T-helper 17 cell (primary cell): Measurements from ENCODE around the gene BAIAP3. TPM values are rescaled to one million over a fixed set of nuclear protein-coding genes. Genes with fewer than 3 reads are reported as not detected.

Source experiments
- total RNA-seq, 4 donors: library from RNA in 2 of 4; stranded (reverse) in 2 of 4; gene quantifications; one replicate each; pipeline ENCODE4 v1.2.3 and lab custom pipeline; 2022 to 2026

Gene BAIAP3
- total RNA-seq, 2 donors from 2014 or later, result 11.8 to 20.0 TPM

Other genes with a start within 250 kb of the BAIAP3 start
- not detected for gene C1QTNF8, start 237.4 kb upstream of the BAIAP3 start, total RNA-seq
- 1 to 10 TPM; 8.6 to 9.5 TPM for gene CACNA1H, start 180.5 kb upstream of the BAIAP3 start, total RNA-seq
- gene TPSG1, start 108.4 kb upstream of the BAIAP3 start, total RNA-seq, result not detected
- gene TPSB2, start 103.5 kb upstream of the BAIAP3 start, total RNA-seq, result not detected
- not detected for gene TPSAB1, start 92.9 kb upstream of the BAIAP3 start, total RNA-seq
- gene TPSD1, start 77.6 kb upstream of the BAIAP3 start, total RNA-seq, result not detected
- 100 to 1,000 TPM; 233 to 249 TPM for gene UBE2I, start 24.0 kb upstream of the BAIAP3 start, total RNA-seq
- gene TSR3, start 18.2 kb downstream of the BAIAP3 start, total RNA-seq, result 10 to 100 TPM; 24.4 to 27.7 TPM
- 10 to 100 TPM; 39.2 to 48.0 TPM for gene GNPTG, start 18.3 kb downstream of the BAIAP3 start, total RNA-seq
- gene UNKL, start 81.1 kb downstream of the BAIAP3 start, total RNA-seq, result 10 to 100 TPM; 63.0 to 64.8 TPM
- gene UQCC4, start 87.1 kb downstream of the BAIAP3 start, total RNA-seq, result 1 to 10 TPM; 7.0 to 8.8 TPM
- not detected for gene PERCC1, start 97.4 kb downstream of the BAIAP3 start, total RNA-seq
- gene CCDC154, start 110.9 kb downstream of the BAIAP3 start, total RNA-seq, result 1 to 10 TPM; 1.3 to 3.6 TPM
- gene CLCN7, start 141.4 kb downstream of the BAIAP3 start, total RNA-seq, result 100 to 1,000 TPM in 1 of 2 donors, 10 to 100 TPM in 1; 93.9 to 113 TPM
- not detected for gene PTX4, start 155.3 kb downstream of the BAIAP3 start, total RNA-seq
- 10 to 100 TPM; 36.4 to 39.7 TPM for gene TELO2, start 159.7 kb downstream of the BAIAP3 start, total RNA-seq
- gene TMEM204, start 200.0 kb downstream of the BAIAP3 start, total RNA-seq, result 10 to 100 TPM; 22.2 to 23.4 TPM